Left lung (tissue), 10 donors: ENCODE results near the gene C14orf180. TPM values are rescaled to one million over a fixed set of nuclear protein-coding genes. Genes with fewer than 3 reads are reported as not detected.

Experiments used
- ATAC-seq: fragments of 200-7000 bp; cut with Tn5 transposase; one replicate; pipeline ENCODE4 v1.9.1; 2020; ENCODE audit warnings: moderate library complexity
- DNase-seq, 4 donors: peaks; one replicate each; pipeline ENCODE4 v3.0.0-alpha.2; 2013 to 2020
- H3K27ac ChIP-seq, 2 donors: fragments of 200-600 bp; sonication (generic) in 1 of 2; one replicate each; pipeline versions ENCODE4 v1.5.0 to v1.8.0; 2020 to 2021
- H3K27me3 ChIP-seq, 2 donors: fragments of 200-600 bp; sonication (generic) in 1 of 2; one replicate each; pipeline versions ENCODE4 v1.5.0 to v1.8.0; 2020 to 2021
- H3K36me3 ChIP-seq, 2 donors: fragments of 200-600 bp; sonication (generic) in 1 of 2; one replicate each; pipeline versions ENCODE4 v1.5.0 to v1.8.0; 2020 to 2021
- H3K4me1 ChIP-seq, 2 donors: fragments of 200-600 bp; one replicate each; pipeline ENCODE4 v1.8.0; 2021
- H3K4me3 ChIP-seq, 2 donors: fragments of 200-600 bp; sonication (generic) in 1 of 2; one replicate each; pipeline versions ENCODE4 v1.5.0 to v1.8.0; 2020 to 2021; ENCODE audit warnings: mild to moderate bottlenecking in 1 of 2
- H3K9me3 ChIP-seq, 2 donors: fragments of 200-600 bp; sonication (generic) in 1 of 2; one replicate each; pipeline versions ENCODE4 v1.5.0 to v1.8.0; 2020 to 2021
- CTCF ChIP-seq, 2 donors: fragments of 200-600 bp; sonication (generic) in 1 of 2; IDR thresholded peaks; one replicate each; pipeline versions ENCODE4 v1.5.0 to v1.8.0; 2021; ENCODE audit warnings: antibody characterized with exemption in 2 of 2
- intact Hi-C, 2 donors: fragments of 100-400 bp; cut with DNase I; formaldehyde crosslinking; loops; one replicate each; pipeline versions ENCODE4 v1.11.2 to v1.14.2; 2022
- polyA plus RNA-seq, 6 donors: library from polyadenylated mRNA; unstranded; fragments of 120-200 nt; gene quantifications; one replicate each; pipeline ENCODE4 v1.2.1, GENCODE V29; 2013; ENCODE audit not compliant: insufficient read length in 6 of 6
- total RNA-seq, 2 donors: library from RNA; stranded (reverse); fragmentation: NEBNext Ultra II Directional; extraction: Animal tissue kit (Norgen Biotek cat#: 25700); gene quantifications; one replicate each; pipeline ENCODE4 v1.2.1, GENCODE V29; 2021
- donor health status: DM: no; HTN: yes; CAD: no.
- donor health status: DM: no; HTN: no; CAD: no.

Gene C14orf180
- total and polyA plus RNA-seq, 8 donors = not detected

GRCh38 chr14:104599446-104599845 is 19.9 kb downstream of the C14orf180 start:
- Histone ChIP-seq H3K27ac (no peak overlapping the region), H3K4me3 (no peak overlapping the region), H3K4me1 (peaks cover 3% of the 10 kb centered on the region in 2 donors), H3K27me3 (peaks cover 10 to 99% of the 10 kb centered on the region in 2 donors), H3K36me3 (no peaks in the 10 kb centered on the region), H3K9me3 (no peaks in the 10 kb centered on the region)
- intact Hi-C loops = no loop called here
- TF ChIP-seq CTCF (IDR thresholded peaks at IDR 0.05) = no peak
- no peak for ATAC-seq
- peak in 2 of 4 donors; percentile 16 to 24 for DNase-seq

- H3K9me3 ChIP-seq = no peaks in the 10 kb centered on the region
- TF ChIP-seq CTCF (IDR thresholded peaks at IDR 0.05) = no peak
- H3K27me3 ChIP-seq = peaks cover 17 to 99% of the 10 kb centered on the region in 2 donors
- no peak overlapping the region for H3K27ac ChIP-seq
- intact Hi-C loops = no loop called here
- DNase-seq (peak in 2 of 4 donors; percentile 31 to 68), ATAC-seq (no peak)
- H3K4me3 ChIP-seq = no peak overlapping the region
- no peaks in the 10 kb centered on the region for H3K36me3 ChIP-seq
- H3K4me1 ChIP-seq = peaks cover 3 to 5% of the 10 kb centered on the region in 2 donors
Observed at GRCh38 chr14:104600141-104600643, 20.6 kb downstream of the C14orf180 start.

- H3K9me3 ChIP-seq = no peaks in the 10 kb centered on the region
- no peak overlapping the region for H3K27ac ChIP-seq
- peaks cover 23 to 99% of the 10 kb centered on the region in 2 donors for H3K27me3 ChIP-seq
- DNase-seq (peak in 2 of 4 donors; percentile 15 to 40), ATAC-seq (no peak)
- TF ChIP-seq CTCF (IDR thresholded peaks at IDR 0.05) = no peak
- H3K36me3 ChIP-seq = no peaks in the 10 kb centered on the region
- intact Hi-C loops = no loop called here
- peaks cover 3 to 5% of the 10 kb centered on the region in 2 donors for H3K4me1 ChIP-seq
- no peak overlapping the region for H3K4me3 ChIP-seq
Observed at GRCh38 chr14:104600805-104601204, 21.2 kb downstream of the C14orf180 start.

GRCh38 chr14:104601786-104602185 is 22.2 kb downstream of the C14orf180 start:
- Histone ChIP-seq H3K4me3 (no peak overlapping the region), H3K27ac (no peak overlapping the region), H3K4me1 (peaks cover 3 to 5% of the 10 kb centered on the region in 2 donors), H3K36me3 (no peaks in the 10 kb centered on the region), H3K9me3 (no peaks in the 10 kb centered on the region), H3K27me3 (peaks cover 28 to 99% of the 10 kb centered on the region in 2 donors)
- intact Hi-C loops = no loop called here
- no peak for TF ChIP-seq CTCF (IDR thresholded peaks at IDR 0.05)
- ATAC-seq (no peak), DNase-seq (peak in 2 of 4 donors; percentile 32 to 41)

GRCh38 chr14:104602315-104602932 is 22.9 kb downstream of the C14orf180 start:
- H3K27me3 ChIP-seq = peaks cover 28 to 97% of the 10 kb centered on the region in 2 donors
- no peak for TF ChIP-seq CTCF (IDR thresholded peaks at IDR 0.05)
- no peak overlapping the region for H3K27ac ChIP-seq
- peaks cover 3 to 5% of the 10 kb centered on the region in 2 donors for H3K4me1 ChIP-seq
- intact Hi-C loops = no loop called here
- DNase-seq = peak in 2 of 4 donors; percentile 29 to 43
- no peaks in the 10 kb centered on the region for H3K9me3 ChIP-seq
- no peaks in the 10 kb centered on the region for H3K36me3 ChIP-seq
- no peak for ATAC-seq
- no peak overlapping the region for H3K4me3 ChIP-seq
